H1 (cell line): ENCODE measurements around the gene PGAM2. TPM values are rescaled to one million over a fixed set of nuclear protein-coding genes. Genes with fewer than 3 reads are reported as not detected.
"Not testable (repeated sequence)": the region's sequence is repeated elsewhere in the genome, so short reads cannot be mapped to it uniquely, and the experiment has no call there.

ENCODE experiments used
- CTCF ChIA-PET: fragments of 300-600 bp; sonication (Branson Sonifier 250); formaldehyde crosslinking; loops from one replicate; lab custom pipeline; 2021; ENCODE audit not compliant: partially characterized antibody; lab: Charles Lee
- POLR2A ChIA-PET: fragments of 300-600 bp; sonication (Branson Sonifier 250); formaldehyde crosslinking; loops from one replicate; lab custom pipeline; 2021; ENCODE audit warnings: inconsistent platforms; ENCODE audit not compliant: partially characterized antibody; lab: Charles Lee
- DNase-seq, 2 experiments: peaks; one replicate each; pipeline versions ENCODE4 v3.0.0 to v3.0.0-alpha.2; 2010 to 2022; ENCODE audit warnings: low spot score in 2 of 2, low read depth in 1 of 2, mixed read lengths in 1 of 2
- FAIRE-seq: peaks from 2 replicates; lab custom pipeline; 2011; peaks lifted over from hg19 to GRCh38; lab: Jason Lieb, UNC
- H2AFZ ChIP-seq: 2 replicates; pipeline ENCODE4 v1.8.1; 2012; ENCODE audit warnings: low read length, inconsistent platforms
- H2AK5ac ChIP-seq: 2 replicates; pipeline ENCODE4 v1.6.1; 2013; ENCODE audit warnings: low read depth, low read length
- H2BK120ac ChIP-seq: replicated peaks from 2 replicates; pipeline ENCODE3; 2013; ENCODE audit warnings: low read depth, low read length, inconsistent platforms
- H2BK12ac ChIP-seq: 2 replicates; pipeline ENCODE4 v1.6.1; 2013; ENCODE audit warnings: low read depth, low read length
- H2BK15ac ChIP-seq: 2 replicates; pipeline ENCODE4 v1.6.1; 2013; ENCODE audit warnings: low read length
- H2BK20ac ChIP-seq: 2 replicates; pipeline ENCODE4 v1.6.1; 2013; ENCODE audit warnings: low read length
- H2BK5ac ChIP-seq: 2 replicates; pipeline ENCODE4 v1.6.1; 2013; ENCODE audit warnings: low read depth, low read length
- H3K14ac ChIP-seq: 2 replicates; pipeline ENCODE4 v1.6.1; 2013; ENCODE audit warnings: inconsistent platforms; ENCODE audit not compliant: insufficient read length
- H3K18ac ChIP-seq: 2 replicates; pipeline ENCODE4 v1.6.1; 2013; ENCODE audit warnings: low read length; ENCODE audit errors: extremely low read depth
- H3K23ac ChIP-seq: 2 replicates; pipeline ENCODE4 v1.6.1; 2013; ENCODE audit warnings: inconsistent platforms; ENCODE audit not compliant: insufficient read length
- H3K23me2 ChIP-seq: 2 replicates; pipeline ENCODE4 v1.6.1; 2013; ENCODE audit warnings: low read depth, low read length
- H3K27ac ChIP-seq: 2 replicates; pipeline ENCODE4 v1.6.1; 2011; ENCODE audit warnings: low read depth, low read length, inconsistent platforms
- H3K27me3 ChIP-seq, 4 experiments: replicated peaks in 1 of 4; 1 replicate in 1 of 4; 2 replicates in 3 of 4; pipeline versions ENCODE4 v1.6.1 to v1.8.1; 2011 to 2013; ENCODE audit warnings: low read length in 3 of 4, mild to moderate bottlenecking in 3 of 4, inconsistent platforms in 2 of 4, mixed read lengths in 2 of 4, moderate library complexity in 1 of 4; ENCODE audit not compliant: control insufficient read depth in 3 of 4, insufficient read depth in 3 of 4; ENCODE audit errors: extremely low read depth in 1 of 4
- H3K36me3 ChIP-seq, 4 experiments: 2 replicates each; pipeline versions ENCODE4 v1.6.1 to v1.8.1; 2011 to 2013; ENCODE audit warnings: mild to moderate bottlenecking in 4 of 4, low read length in 3 of 4, moderate library complexity in 2 of 4, control low read depth in 1 of 4, inconsistent platforms in 1 of 4; ENCODE audit not compliant: insufficient read depth in 4 of 4, control insufficient read depth in 2 of 4
- H3K4ac ChIP-seq: replicated peaks from 2 replicates; pipeline ENCODE3; 2013; ENCODE audit warnings: low read length, low read depth, mixed read lengths, inconsistent platforms; ENCODE audit not compliant: insufficient read length
- H3K4me1 ChIP-seq, 4 experiments: replicated peaks in 1 of 4; 1 replicate in 1 of 4; 2 replicates in 3 of 4; pipeline versions ENCODE4 v1.6.1 to v1.8.1; 2011 to 2013; ENCODE audit warnings: low read length in 3 of 4, inconsistent platforms in 2 of 4, mixed read lengths in 1 of 4; ENCODE audit not compliant: insufficient read depth in 4 of 4, control insufficient read depth in 3 of 4
- H3K4me2 ChIP-seq, 2 experiments: 2 replicates each; pipeline versions ENCODE4 v1.6.1 to v1.8.1; 2011 to 2013; ENCODE audit warnings: low read depth in 2 of 2, low read length in 2 of 2, control low read depth in 1 of 2, inconsistent platforms in 1 of 2, mild to moderate bottlenecking in 1 of 2; ENCODE audit not compliant: insufficient read depth in 1 of 2
- H3K4me3 ChIP-seq, 4 experiments: fragments of 200-600, 300-600 bp in 1 of 4; sonication (generic), shearing (Covaris generic), sonication (Bioruptor Twin) in 1 of 4; 2 replicates each; pipeline versions ENCODE4 v1.5.1 to v1.8.1; 2011 to 2016; ENCODE audit warnings: low read length in 4 of 4, low read depth in 3 of 4, control low read depth in 2 of 4, inconsistent platforms in 2 of 4, mild to moderate bottlenecking in 2 of 4, mixed read lengths in 1 of 4, moderate library complexity in 1 of 4; ENCODE audit not compliant: insufficient read depth in 2 of 4; ENCODE audit errors: extremely low read depth in 1 of 4
- H3K56ac ChIP-seq: replicated peaks from 2 replicates; pipeline ENCODE3; 2013; ENCODE audit warnings: low read depth, mild to moderate bottlenecking, mixed read lengths, low read length, inconsistent platforms; ENCODE audit not compliant: insufficient read length
- H3K79me1 ChIP-seq: 2 replicates; pipeline ENCODE4 v1.6.1; 2013; ENCODE audit warnings: low read depth, low read length, control low read depth
- H3K79me2 ChIP-seq, 2 experiments: 2 replicates each; pipeline versions ENCODE4 v1.6.1 to v1.8.1; 2012 to 2013; ENCODE audit warnings: low read length in 2 of 2, mild to moderate bottlenecking in 2 of 2, inconsistent platforms in 1 of 2; ENCODE audit not compliant: insufficient read depth in 2 of 2, control insufficient read depth in 1 of 2
- H3K9ac ChIP-seq, 4 experiments: replicated peaks in 1 of 4; 1 replicate in 1 of 4; 2 replicates in 3 of 4; pipeline versions ENCODE4 v1.6.1 to v1.8.1; 2011 to 2013; ENCODE audit warnings: low read depth in 3 of 4, low read length in 3 of 4, control low read depth in 2 of 4, mild to moderate bottlenecking in 2 of 4, moderate library complexity in 2 of 4, inconsistent platforms in 1 of 4; ENCODE audit errors: extremely low read depth in 1 of 4
- H3K9me3 ChIP-seq, 2 experiments: 2 replicates each; pipeline versions ENCODE4 v1.6.1 to v1.8.1; 2012 to 2013; ENCODE audit warnings: mild to moderate bottlenecking in 2 of 2, moderate library complexity in 2 of 2, control low read depth in 1 of 2, inconsistent platforms in 1 of 2, low read depth in 1 of 2, low read length in 1 of 2, mixed read lengths in 1 of 2; ENCODE audit not compliant: insufficient read depth in 2 of 2
- H4K20me1 ChIP-seq, 2 experiments: replicated peaks in 1 of 2; 2 replicates each; pipeline versions ENCODE3 to v1.8.1; 2011 to 2013; ENCODE audit warnings: inconsistent platforms in 2 of 2, low read length in 2 of 2, mild to moderate bottlenecking in 1 of 2; ENCODE audit not compliant: insufficient read depth in 2 of 2, control insufficient read depth in 1 of 2
- H4K5ac ChIP-seq: 2 replicates; pipeline ENCODE4 v1.6.1; 2013; ENCODE audit warnings: low read length, low read depth, mixed read lengths, inconsistent platforms; ENCODE audit not compliant: insufficient read length
- H4K8ac ChIP-seq: 2 replicates; pipeline ENCODE4 v1.8.0; 2013; ENCODE audit warnings: mild to moderate bottlenecking, moderate library complexity, low read length, inconsistent platforms; ENCODE audit not compliant: insufficient read depth; ENCODE audit errors: extremely low read depth
- H4K91ac ChIP-seq: replicated peaks from 2 replicates; pipeline ENCODE3; 2013; ENCODE audit warnings: low read length, mixed read lengths, inconsistent platforms; ENCODE audit not compliant: insufficient read length
- WGBS, 2 experiments: shearing (Covaris generic) in 1 of 2; methylation state at CpG; one replicate each; pipeline versions ENCODE4 v1.1.6 to v1.1.7; 2013 to 2015; ENCODE audit warnings: low lambda C conversion rate in 2 of 2, mixed read lengths in 2 of 2, inconsistent platforms in 1 of 2, low coverage in 1 of 2, missing lambda C conversion rate in 1 of 2; ENCODE audit not compliant: insufficient replicate concordance in 2 of 2, insufficient coverage in 1 of 2, insufficient read length in 1 of 2; ENCODE audit errors: extremely low coverage in 1 of 2, missing lambda C conversion rate in 1 of 2; 5-methylcytosine and 5-hydroxymethylcytosine counted together
- polyA plus RNA-seq, 7 experiments: library from polyadenylated mRNA; depleted of rRNA in 3 of 7; stranded (reverse) in 5 of 7; unstranded in 2 of 7; fragments of >200 nt in 5 of 7; fragments of 200-250 nt in 2 of 7; gene quantifications; 1 replicate in 5 of 7; 2 replicates in 1 of 7; 4 replicates in 1 of 7; pipeline versions ENCODE4 v1.2.1 to v1.2.3, GENCODE V29; 2011 to 2013; ENCODE audit warnings: missing spikeins in 2 of 7, mixed read lengths in 2 of 7
- total RNA-seq: library from RNA; stranded (reverse); fragmentation: NEBNext Ultra II Directional; extraction: Animal tissue kit (Norgen Biotek cat#: 25700); gene quantifications from 2 replicates; pipeline ENCODE4 v1.2.1, GENCODE V29; 2021
- TF ChIP-seq, protein P1 (sequence below): IDR thresholded peaks from 2 replicates; pipeline ENCODE4 v1.6.1; 2012; ENCODE audit warnings: low read length, inconsistent platforms
- TF ChIP-seq, protein P2 (sequence below): IDR thresholded peaks from 2 replicates; pipeline ENCODE4 v1.6.1; 2012; ENCODE audit warnings: inconsistent platforms
- TF ChIP-seq, protein P3 (sequence below), 3 experiments: IDR thresholded peaks; 1 replicate in 2 of 3; 2 replicates in 1 of 3; pipeline versions ENCODE4 v1.5.1 to v1.6.1; 2011; ENCODE audit warnings: low read length in 3 of 3, mild to moderate bottlenecking in 3 of 3, inconsistent platforms in 2 of 3, low read depth in 1 of 3, moderate library complexity in 1 of 3; ENCODE audit not compliant: insufficient read depth in 1 of 3; ENCODE audit errors: control extremely low read depth in 1 of 3
- TF ChIP-seq, protein P4 (sequence below): IDR thresholded peaks from 2 replicates; pipeline ENCODE4 v1.6.1; 2012; ENCODE audit warnings: inconsistent platforms

Gene PGAM2
- total and polyA plus RNA-seq, 2 of the 8 experiments (the other 6 are each of a cell fraction or from before 2014, with no cell fraction given), result 2.1 to 2.9 TPM

DNA sequence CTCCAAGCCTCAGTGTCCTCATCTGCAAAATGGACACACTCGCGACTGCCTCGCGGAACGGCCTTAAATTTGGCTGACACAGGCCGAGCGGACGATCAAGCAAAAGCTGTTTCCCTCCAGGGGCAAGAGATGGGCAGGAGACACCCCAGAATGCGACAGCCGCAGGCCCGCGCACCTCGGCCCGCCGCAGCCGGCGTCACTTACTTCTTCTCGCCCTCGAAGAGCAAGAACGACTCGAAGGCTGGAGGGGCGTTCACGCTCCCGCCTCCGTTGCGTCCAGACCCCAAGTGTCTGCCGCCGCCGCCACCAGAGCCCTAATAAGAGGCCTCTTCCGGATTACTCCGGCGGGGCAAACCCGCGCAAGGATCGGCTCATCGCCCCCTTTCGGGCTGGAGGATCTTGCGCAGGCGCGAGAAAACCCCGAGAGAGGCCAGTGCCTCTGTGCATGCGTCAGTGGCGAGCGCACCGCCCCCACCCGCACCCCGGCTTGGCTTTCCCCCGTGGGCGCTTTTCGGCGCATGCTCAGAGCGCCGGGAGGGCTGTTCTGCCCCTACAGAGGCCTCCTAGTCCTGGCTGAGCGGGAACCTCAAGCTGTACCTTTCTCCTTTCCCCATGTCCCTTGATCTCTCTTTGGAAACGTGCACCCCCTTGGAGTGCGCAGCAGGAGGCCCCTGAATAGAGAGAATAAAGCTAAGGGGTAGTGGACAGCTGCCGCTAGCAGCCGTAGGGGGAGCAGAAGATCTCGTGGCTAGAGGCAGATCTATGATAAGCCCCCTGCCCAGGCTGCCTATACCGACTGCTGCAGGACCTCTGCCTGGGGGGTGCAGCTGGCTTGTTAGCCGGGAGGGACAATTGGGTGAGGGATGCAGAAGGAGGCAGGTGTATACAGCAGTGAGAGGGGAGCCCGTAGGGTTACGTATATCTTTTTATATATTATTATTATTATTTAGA is 46.2 kb downstream of the PGAM2 start:
- H3K14ac ChIP-seq, H2AK5ac ChIP-seq, H2BK15ac ChIP-seq, H2AFZ ChIP-seq, H3K79me1 ChIP-seq, H4K5ac ChIP-seq, H3K18ac ChIP-seq, H3K4me1 ChIP-seq, POLR2A ChIA-PET, H2BK12ac ChIP-seq, H3K23ac ChIP-seq, H3K79me2 ChIP-seq, H3K27me3 ChIP-seq, H2BK5ac ChIP-seq, H2BK120ac ChIP-seq, H3K27ac ChIP-seq, H3K4ac ChIP-seq, H3K36me3 ChIP-seq, H3K23me2 ChIP-seq, H4K91ac ChIP-seq, H4K20me1 ChIP-seq, H3K56ac ChIP-seq, H3K9me3 ChIP-seq, FAIRE-seq, H2BK20ac ChIP-seq: not testable (repeated sequence)
- CTCF ChIA-PET, result interaction anchor here (0.8 to 1.8 kb wide), 4 partner anchors 25 to 103 kb away, joined by 3 to 9 read pairs (median 6); partner anchors contain the start of gene DBNL
- Histone ChIP-seq H4K8ac (peak overlapping the region; percentile 51; the same call in 1 of the 2 replicates), H3K4me2 (peak overlapping the region; percentile 57 to 62), H3K9ac (peak overlapping the region; percentile 46 to 66 (median 50); a peak in 5 of 7 replicates), H3K4me3 (peak overlapping the region; percentile 58 to 87 (median 78))
- peak; percentile 81 to 99 for DNase-seq
- WGBS, 2 experiments, result 3% methylated on average over 52 of the region's 63 CpGs; no CpG with 5 or more reads in 1 of the 2 experiments
- TF ChIP-seq, protein P1, sequence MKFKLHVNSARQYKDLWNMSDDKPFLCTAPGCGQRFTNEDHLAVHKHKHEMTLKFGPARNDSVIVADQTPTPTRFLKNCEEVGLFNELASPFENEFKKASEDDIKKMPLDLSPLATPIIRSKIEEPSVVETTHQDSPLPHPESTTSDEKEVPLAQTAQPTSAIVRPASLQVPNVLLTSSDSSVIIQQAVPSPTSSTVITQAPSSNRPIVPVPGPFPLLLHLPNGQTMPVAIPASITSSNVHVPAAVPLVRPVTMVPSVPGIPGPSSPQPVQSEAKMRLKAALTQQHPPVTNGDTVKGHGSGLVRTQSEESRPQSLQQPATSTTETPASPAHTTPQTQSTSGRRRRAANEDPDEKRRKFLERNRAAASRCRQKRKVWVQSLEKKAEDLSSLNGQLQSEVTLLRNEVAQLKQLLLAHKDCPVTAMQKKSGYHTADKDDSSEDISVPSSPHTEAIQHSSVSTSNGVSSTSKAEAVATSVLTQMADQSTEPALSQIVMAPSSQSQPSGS, result peak; percentile 46; the same call in 1 of the 2 replicates
- TF ChIP-seq, protein P2, sequence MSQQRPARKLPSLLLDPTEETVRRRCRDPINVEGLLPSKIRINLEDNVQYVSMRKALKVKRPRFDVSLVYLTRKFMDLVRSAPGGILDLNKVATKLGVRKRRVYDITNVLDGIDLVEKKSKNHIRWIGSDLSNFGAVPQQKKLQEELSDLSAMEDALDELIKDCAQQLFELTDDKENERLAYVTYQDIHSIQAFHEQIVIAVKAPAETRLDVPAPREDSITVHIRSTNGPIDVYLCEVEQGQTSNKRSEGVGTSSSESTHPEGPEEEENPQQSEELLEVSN, result peak; percentile 24; the same call in 1 of the 2 replicates
- TF ChIP-seq, protein P3, sequence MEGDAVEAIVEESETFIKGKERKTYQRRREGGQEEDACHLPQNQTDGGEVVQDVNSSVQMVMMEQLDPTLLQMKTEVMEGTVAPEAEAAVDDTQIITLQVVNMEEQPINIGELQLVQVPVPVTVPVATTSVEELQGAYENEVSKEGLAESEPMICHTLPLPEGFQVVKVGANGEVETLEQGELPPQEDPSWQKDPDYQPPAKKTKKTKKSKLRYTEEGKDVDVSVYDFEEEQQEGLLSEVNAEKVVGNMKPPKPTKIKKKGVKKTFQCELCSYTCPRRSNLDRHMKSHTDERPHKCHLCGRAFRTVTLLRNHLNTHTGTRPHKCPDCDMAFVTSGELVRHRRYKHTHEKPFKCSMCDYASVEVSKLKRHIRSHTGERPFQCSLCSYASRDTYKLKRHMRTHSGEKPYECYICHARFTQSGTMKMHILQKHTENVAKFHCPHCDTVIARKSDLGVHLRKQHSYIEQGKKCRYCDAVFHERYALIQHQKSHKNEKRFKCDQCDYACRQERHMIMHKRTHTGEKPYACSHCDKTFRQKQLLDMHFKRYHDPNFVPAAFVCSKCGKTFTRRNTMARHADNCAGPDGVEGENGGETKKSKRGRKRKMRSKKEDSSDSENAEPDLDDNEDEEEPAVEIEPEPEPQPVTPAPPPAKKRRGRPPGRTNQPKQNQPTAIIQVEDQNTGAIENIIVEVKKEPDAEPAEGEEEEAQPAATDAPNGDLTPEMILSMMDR (IDR thresholded peaks at IDR 0.05; ENCODE audit: control extremely low read depth in 1 of 3, insufficient read depth in 1 of 3, low read depth in 1 of 3, low read length in 3 of 3), result peak; percentile 55 to 67 (median 61)
- TF ChIP-seq, protein P4, sequence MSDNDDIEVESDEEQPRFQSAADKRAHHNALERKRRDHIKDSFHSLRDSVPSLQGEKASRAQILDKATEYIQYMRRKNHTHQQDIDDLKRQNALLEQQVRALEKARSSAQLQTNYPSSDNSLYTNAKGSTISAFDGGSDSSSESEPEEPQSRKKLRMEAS, result peak; percentile 38
